GM18867 (cell line): ENCODE measurements around the gene SYNE1.
"Not testable (repeated sequence)": the region's sequence is repeated elsewhere in the genome, so short reads cannot be mapped to it uniquely, and the experiment has no call there.

Experiments used
- ATAC-seq: cut with Tn5 transposase; IDR thresholded peaks from one replicate; pipeline ENCODE4 v1.9.1; 2021; ENCODE audit warnings: mild to moderate bottlenecking, moderate library complexity; ENCODE audit not compliant: unreplicated experiment

The SYNE1 gene

GRCh38 chr6:152637296-152638047 lies at the start of gene SYNE1:
Gene SYNE1, minus strand, starts transcription at chr6:152637362. Its CDS starts 9,031 bp downstream, at chr6:152628331.
- no peak for ATAC-seq

GRCh38 chr6:152685819-152686218 lies 48.7 kb upstream of the SYNE1 start:
- no peak for ATAC-seq

GRCh38 chr6:152682935-152683334 lies 45.8 kb upstream of the SYNE1 start:
- not testable (repeated sequence) for ATAC-seq

- no peak for ATAC-seq
These were observed 45.0 kb upstream of the SYNE1 start for GRCh38 chr6:152682141-152682540.

- no peak for ATAC-seq
These were observed 43.8 kb upstream of the SYNE1 start for GRCh38 chr6:152680879-152681517.

GRCh38 chr6:152680151-152680550 lies 43.0 kb upstream of the SYNE1 start:
- ATAC-seq: no peak

GRCh38 chr6:152673236-152673635 lies 36.1 kb upstream of the SYNE1 start:
- ATAC-seq: no peak

- ATAC-seq: no peak
These were observed 34.0 kb upstream of the SYNE1 start for GRCh38 chr6:152671171-152671570.

- ATAC-seq: peak; percentile 62
These were observed 32.7 kb upstream of the SYNE1 start for GRCh38 chr6:152669895-152670294.

GRCh38 chr6:152661776-152662175 lies 24.6 kb upstream of the SYNE1 start:
- ATAC-seq: no peak

GRCh38 chr6:152651986-152652385 lies 14.8 kb upstream of the SYNE1 start:
- no peak for ATAC-seq

GRCh38 chr6:152648105-152648504 lies 10.9 kb upstream of the SYNE1 start:
- no peak for ATAC-seq

- ATAC-seq: not testable (repeated sequence)
These were observed 9.6 kb upstream of the SYNE1 start for GRCh38 chr6:152646732-152647131.

GRCh38 chr6:152642578-152643375 lies 5.6 kb upstream of the SYNE1 start:
- ATAC-seq: peak; percentile 97

GRCh38 chr6:152636609-152637295 lies 410 bp downstream of the SYNE1 start:
- ATAC-seq: peak; percentile 41

- ATAC-seq: peak; percentile 44
These were observed 1.0 kb downstream of the SYNE1 start for GRCh38 chr6:152636021-152636608.

- ATAC-seq: peak; percentile 92
These were observed 2.4 kb downstream of the SYNE1 start for GRCh38 chr6:152634773-152635172.

GRCh38 chr6:152632121-152632782 lies 4.9 kb downstream of the SYNE1 start:
- ATAC-seq: no peak

- no peak for ATAC-seq
These were observed 5.8 kb downstream of the SYNE1 start for GRCh38 chr6:152631376-152631775.

GRCh38 chr6:152630832-152631231 lies 6.3 kb downstream of the SYNE1 start:
- no peak for ATAC-seq
